ENCODE results near the gene LDLRAD4. TPM values are rescaled to one million over a fixed set of nuclear protein-coding genes. Genes with fewer than 3 reads are reported as not detected.

The LDLRAD4 gene
- total RNA-seq, 1 donor from 2014 or later, result 34.5 TPM

GRCh38 chr18:13246591-13246990 lies 28.0 kb downstream of the LDLRAD4 start:
- Mint-ChIP-seq H3K36me3 (ENCODE audit: low read depth) (peaks cover 2% of the 10 kb centered on the region), H3K4me3 (no peak overlapping the region), H3K27me3 (ENCODE audit: insufficient read depth) (peaks cover 2% of the 10 kb centered on the region), H3K9me3 (no peaks in the 10 kb centered on the region), H3K4me1 (ENCODE audit: low read depth) (peaks cover 5% of the 10 kb centered on the region), H3K27ac (no peak overlapping the region)
- no peak for DNase-seq (ENCODE audit: low spot score)
- intact Hi-C loops (cut with micrococcal nuclease), result no loop called here

GRCh38 chr18:13247506-13247905 lies 28.9 kb downstream of the LDLRAD4 start:
- DNase-seq (ENCODE audit: low spot score), result no peak
- Mint-ChIP-seq H3K27ac (no peak overlapping the region), H3K4me1 (ENCODE audit: low read depth) (peaks cover 5% of the 10 kb centered on the region), H3K36me3 (ENCODE audit: low read depth) (peaks cover 2% of the 10 kb centered on the region), H3K9me3 (no peaks in the 10 kb centered on the region), H3K27me3 (ENCODE audit: insufficient read depth) (peaks cover 2% of the 10 kb centered on the region), H3K4me3 (no peak overlapping the region)
- intact Hi-C loops (cut with micrococcal nuclease), result no loop called here

- Mint-ChIP-seq H3K4me1 (ENCODE audit: low read depth) (peaks cover 5% of the 10 kb centered on the region), H3K4me3 (no peak overlapping the region), H3K9me3 (no peaks in the 10 kb centered on the region), H3K27ac (no peak overlapping the region), H3K27me3 (ENCODE audit: insufficient read depth) (peaks cover 2% of the 10 kb centered on the region), H3K36me3 (ENCODE audit: low read depth) (no peaks in the 10 kb centered on the region)
- no peak for DNase-seq (ENCODE audit: low spot score)
- intact Hi-C loops (cut with micrococcal nuclease), result no loop called here
These were observed 34.3 kb downstream of the LDLRAD4 start for GRCh38 chr18:13252686-13253410.

GRCh38 chr18:13253786-13254688 lies 35.5 kb downstream of the LDLRAD4 start:
- no peaks in the 10 kb centered on the region for H3K9me3 Mint-ChIP-seq
- no peak overlapping the region for H3K4me3 Mint-ChIP-seq
- peaks cover 1% of the 10 kb centered on the region for H3K4me1 Mint-ChIP-seq (ENCODE audit: low read depth)
- intact Hi-C loops (cut with micrococcal nuclease), result no loop called here
- no peaks in the 10 kb centered on the region for H3K36me3 Mint-ChIP-seq (ENCODE audit: low read depth)
- no peak for DNase-seq (ENCODE audit: low spot score)
- peaks cover under 1% of the 10 kb centered on the region for H3K27me3 Mint-ChIP-seq (ENCODE audit: insufficient read depth)
- H3K27ac Mint-ChIP-seq, result no peak overlapping the region

- Mint-ChIP-seq H3K27ac (peak overlapping the region; percentile 27), H3K4me1 (ENCODE audit: low read depth) (peaks cover 2% of the 10 kb centered on the region), H3K36me3 (ENCODE audit: low read depth) (no peaks in the 10 kb centered on the region), H3K27me3 (ENCODE audit: insufficient read depth) (peaks cover 4% of the 10 kb centered on the region), H3K4me3 (no peak overlapping the region), H3K9me3 (no peaks in the 10 kb centered on the region)
- intact Hi-C loops (cut with micrococcal nuclease), result no loop called here
- DNase-seq (ENCODE audit: low spot score), result no peak
These were observed 36.7 kb downstream of the LDLRAD4 start for GRCh38 chr18:13254971-13255927.

- Mint-ChIP-seq H3K9me3 (no peaks in the 10 kb centered on the region), H3K4me3 (no peak overlapping the region), H3K4me1 (ENCODE audit: low read depth) (peaks cover 15% of the 10 kb centered on the region), H3K27ac (no peak overlapping the region), H3K27me3 (ENCODE audit: insufficient read depth) (peaks cover 4% of the 10 kb centered on the region), H3K36me3 (ENCODE audit: low read depth) (no peaks in the 10 kb centered on the region)
- DNase-seq (ENCODE audit: low spot score), result no peak
- intact Hi-C loops (cut with micrococcal nuclease), result no loop called here
These were observed 38.1 kb downstream of the LDLRAD4 start for GRCh38 chr18:13256444-13257305.

GRCh38 chr18:13257361-13257980 lies 38.9 kb downstream of the LDLRAD4 start:
- intact Hi-C loops (cut with micrococcal nuclease), result no loop called here
- Mint-ChIP-seq H3K27me3 (ENCODE audit: insufficient read depth) (peaks cover 4% of the 10 kb centered on the region), H3K9me3 (no peaks in the 10 kb centered on the region), H3K27ac (no peak overlapping the region), H3K36me3 (ENCODE audit: low read depth) (no peaks in the 10 kb centered on the region), H3K4me1 (ENCODE audit: low read depth) (peaks cover 17% of the 10 kb centered on the region), H3K4me3 (no peak overlapping the region)
- DNase-seq (ENCODE audit: low spot score), result no peak

GRCh38 chr18:13258921-13259320 lies 40.4 kb downstream of the LDLRAD4 start:
- intact Hi-C loops (cut with micrococcal nuclease), result no loop called here
- Mint-ChIP-seq H3K27me3 (ENCODE audit: insufficient read depth) (peaks cover 4% of the 10 kb centered on the region), H3K27ac (no peak overlapping the region), H3K4me1 (ENCODE audit: low read depth) (peaks cover 17% of the 10 kb centered on the region), H3K36me3 (ENCODE audit: low read depth) (no peaks in the 10 kb centered on the region), H3K4me3 (no peak overlapping the region), H3K9me3 (no peaks in the 10 kb centered on the region)
- DNase-seq (ENCODE audit: low spot score), result no peak

GRCh38 chr18:13259701-13260100 lies 41.1 kb downstream of the LDLRAD4 start:
- Mint-ChIP-seq H3K27me3 (ENCODE audit: insufficient read depth) (peaks cover 4% of the 10 kb centered on the region), H3K9me3 (no peaks in the 10 kb centered on the region), H3K4me1 (ENCODE audit: low read depth) (peaks cover 17% of the 10 kb centered on the region), H3K36me3 (ENCODE audit: low read depth) (no peaks in the 10 kb centered on the region), H3K4me3 (no peak overlapping the region), H3K27ac (no peak overlapping the region)
- intact Hi-C loops (cut with micrococcal nuclease), result no loop called here
- DNase-seq (ENCODE audit: low spot score), result no peak

- Mint-ChIP-seq H3K27ac (no peak overlapping the region), H3K4me1 (ENCODE audit: low read depth) (peaks cover 24% of the 10 kb centered on the region), H3K27me3 (ENCODE audit: insufficient read depth) (peaks cover 9% of the 10 kb centered on the region), H3K36me3 (ENCODE audit: low read depth) (no peaks in the 10 kb centered on the region), H3K4me3 (no peak overlapping the region), H3K9me3 (no peaks in the 10 kb centered on the region)
- DNase-seq (ENCODE audit: low spot score), result no peak
- intact Hi-C loops (cut with micrococcal nuclease), result no loop called here
These were observed 41.8 kb downstream of the LDLRAD4 start for GRCh38 chr18:13260197-13260934.

GRCh38 chr18:13260935-13261640 lies 42.5 kb downstream of the LDLRAD4 start:
- DNase-seq (ENCODE audit: low spot score), result no peak
- H3K27ac Mint-ChIP-seq, result peak overlapping the region; percentile 72
- no peak overlapping the region for H3K4me3 Mint-ChIP-seq
- H3K4me1 Mint-ChIP-seq (ENCODE audit: low read depth), result peaks cover 31% of the 10 kb centered on the region
- peaks cover 12% of the 10 kb centered on the region for H3K27me3 Mint-ChIP-seq (ENCODE audit: insufficient read depth)
- no peaks in the 10 kb centered on the region for H3K9me3 Mint-ChIP-seq
- no peaks in the 10 kb centered on the region for H3K36me3 Mint-ChIP-seq (ENCODE audit: low read depth)
- intact Hi-C loops (cut with micrococcal nuclease), result no loop called here

Data from activated T-helper 1 cell treated with anti-CD3 and anti-CD28 coated beads, Interleukin-12 subunit alpha, Interleukin-12 subunit beta, Interleukin-2, Interleukin-4 antibody, amounts not matched to agents 30 ng/mL and 10 ng/mL and 1 ng/mL, durations not matched to agents 14 hours and 24 hours and 36 hours (primary cell).